Neuronal stem cell (in vitro differentiated cells): ENCODE results near the gene VPS51.
A peak's percentile ranks its signal among the peaks of the same experiment; 100 is the strongest.

ENCODE experiments used
- DNase-seq: peaks from one replicate; pipeline ENCODE4 v3.0.0-alpha.2; 2013; ENCODE audit warnings: low spot score
- H2AFZ ChIP-seq: one replicate; pipeline ENCODE4 v1.6.1; 2013; ENCODE audit warnings: mild to moderate bottlenecking, low read length, inconsistent platforms
- H2AK5ac ChIP-seq: 2 replicates; pipeline ENCODE4 v1.6.1; 2013; ENCODE audit warnings: low read depth, mild to moderate bottlenecking, inconsistent platforms, low read length, moderate library complexity, mixed read lengths
- H2BK120ac ChIP-seq: 2 replicates; pipeline ENCODE4 v1.6.1; 2013; ENCODE audit warnings: low read depth, mild to moderate bottlenecking, inconsistent platforms, low read length, moderate library complexity, mixed read lengths
- H2BK12ac ChIP-seq: one replicate; pipeline ENCODE4 v1.6.1; 2013; ENCODE audit warnings: low read length, inconsistent platforms
- H2BK15ac ChIP-seq: 2 replicates; pipeline ENCODE4 v1.6.1; 2013; ENCODE audit warnings: mild to moderate bottlenecking, low read length, inconsistent platforms, mixed read lengths
- H2BK5ac ChIP-seq: one replicate; pipeline ENCODE4 v1.6.1; 2013; ENCODE audit warnings: inconsistent platforms, mild to moderate bottlenecking, low read length, moderate library complexity
- H3K14ac ChIP-seq: one replicate; pipeline ENCODE4 v1.6.1; 2013; ENCODE audit warnings: low read length, inconsistent platforms
- H3K18ac ChIP-seq: 2 replicates; pipeline ENCODE4 v1.6.1; 2013; ENCODE audit warnings: low read length, inconsistent platforms
- H3K23ac ChIP-seq: 2 replicates; pipeline ENCODE4 v1.6.1; 2013; ENCODE audit warnings: low read depth, mild to moderate bottlenecking, mixed read lengths, low read length, inconsistent platforms; ENCODE audit not compliant: poor library complexity
- H3K27ac ChIP-seq: replicated peaks from 3 replicates; pipeline ENCODE4 v1.5.1; 2013; ENCODE audit warnings: low read length, inconsistent platforms
- H3K27me3 ChIP-seq, 3 experiments: 2 replicates each; pipeline ENCODE4 v1.6.1; 2013; ENCODE audit warnings: low read length in 3 of 3, mild to moderate bottlenecking in 2 of 3, inconsistent platforms in 1 of 3, low read depth in 1 of 3, mixed read lengths in 1 of 3, moderate library complexity in 1 of 3; ENCODE audit not compliant: control insufficient read depth in 3 of 3, insufficient read depth in 3 of 3
- H3K36me3 ChIP-seq, 2 donors: replicated peaks in 1 of 2; 2 replicates each; pipeline ENCODE4 v1.6.1; 2013; ENCODE audit warnings: low read length in 2 of 2; ENCODE audit not compliant: control insufficient read depth in 2 of 2, insufficient read depth in 2 of 2
- H3K4ac ChIP-seq: 2 replicates; pipeline ENCODE4 v1.6.1; 2013; ENCODE audit warnings: inconsistent platforms, mild to moderate bottlenecking, low read length, moderate library complexity
- H3K4me1 ChIP-seq, 2 donors: 1 replicate in 1 of 2; 2 replicates in 1 of 2; pipeline ENCODE4 v1.6.1; 2013; ENCODE audit warnings: low read length in 2 of 2, low read depth in 1 of 2; ENCODE audit not compliant: control insufficient read depth in 2 of 2, insufficient read depth in 1 of 2
- H3K4me2 ChIP-seq: one replicate; pipeline ENCODE4 v1.6.1; 2013; ENCODE audit warnings: mild to moderate bottlenecking, low read length, inconsistent platforms; ENCODE audit not compliant: insufficient read depth, poor library complexity, severe bottlenecking
- H3K4me3 ChIP-seq, 2 donors: 2 replicates each; pipeline ENCODE4 v1.5.1; 2013; ENCODE audit warnings: low read length in 2 of 2, mild to moderate bottlenecking in 2 of 2, inconsistent platforms in 1 of 2, moderate library complexity in 1 of 2
- H3K79me1 ChIP-seq: one replicate; pipeline ENCODE4 v1.6.1; 2013; ENCODE audit warnings: low read depth, mild to moderate bottlenecking, inconsistent platforms, low read length, moderate library complexity
- H3K9ac ChIP-seq: one replicate; pipeline ENCODE4 v1.6.1; 2013; ENCODE audit warnings: mild to moderate bottlenecking, low read depth, low read length, inconsistent platforms; ENCODE audit not compliant: poor library complexity
- H3K9me3 ChIP-seq, 2 donors: replicated peaks in 1 of 2; 2 replicates each; pipeline versions ENCODE3 to v1.6.1; 2013; ENCODE audit warnings: low read length in 2 of 2, mild to moderate bottlenecking in 2 of 2, inconsistent platforms in 1 of 2, low read depth in 1 of 2, mixed read lengths in 1 of 2, moderate library complexity in 1 of 2; ENCODE audit not compliant: control insufficient read depth in 2 of 2, insufficient read depth in 1 of 2
- H4K8ac ChIP-seq: one replicate; pipeline ENCODE4 v1.6.1; 2013; ENCODE audit warnings: low read depth, mild to moderate bottlenecking, inconsistent platforms, low read length, moderate library complexity
- H4K91ac ChIP-seq: one replicate; pipeline ENCODE4 v1.6.1; 2013; ENCODE audit warnings: low read length, low read depth, mild to moderate bottlenecking, inconsistent platforms; ENCODE audit not compliant: poor library complexity
- WGBS, 2 donors: extraction: QIAGEN DNeasy Blood & Tissue Kit; methylation state at CpG; one replicate each; pipeline ENCODE4 v1.1.7; 2013; ENCODE audit warnings: missing lambda C conversion rate in 2 of 2, mixed read lengths in 1 of 2; ENCODE audit not compliant: insufficient read length in 2 of 2, insufficient replicate concordance in 1 of 2; ENCODE audit errors: extremely low coverage in 2 of 2; 5-methylcytosine and 5-hydroxymethylcytosine counted together

Gene VPS51

DNA sequence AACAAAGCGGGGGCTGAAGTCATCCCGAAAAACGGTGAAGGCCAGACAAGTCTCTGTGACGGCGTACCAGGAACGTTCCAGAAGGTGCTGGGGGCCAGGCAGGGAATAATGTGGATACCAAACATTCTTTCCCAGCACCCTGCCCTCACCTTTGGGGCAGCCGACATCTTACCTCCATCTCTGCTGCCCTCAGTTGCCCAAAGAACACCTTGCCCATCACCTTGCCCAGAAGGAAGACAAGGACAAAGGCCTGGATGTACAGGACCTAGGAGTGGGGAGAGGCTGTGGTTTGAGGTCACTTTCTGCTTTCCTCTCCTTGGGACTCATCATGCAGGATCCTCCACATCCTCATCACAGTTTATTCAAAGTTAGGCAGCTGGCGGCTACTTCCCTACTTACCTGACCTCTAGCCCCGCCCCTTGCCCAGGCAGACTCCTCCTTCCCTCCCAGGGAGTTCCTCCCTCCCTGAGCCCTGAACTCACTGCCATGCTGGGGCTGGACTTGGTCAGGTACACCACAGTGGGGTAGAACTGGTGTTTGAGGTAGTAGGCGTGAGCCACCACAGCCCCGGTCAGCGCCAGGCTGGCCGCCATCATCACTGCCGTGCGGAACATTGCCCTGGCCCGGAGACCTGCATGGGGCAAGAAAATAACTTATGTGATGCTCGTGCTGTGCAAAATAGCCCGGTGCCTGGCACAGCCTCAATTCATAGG lies 37.1 kb downstream of the VPS51 start:
- peak overlapping the region; percentile 27 to 79 for H3K4me3 ChIP-seq
- H3K23ac ChIP-seq: peak overlapping the region; percentile 83
- peaks cover 9 to 13% of the 10 kb centered on the region in 2 donors for H3K4me1 ChIP-seq
- no peak overlapping the region for H2AFZ ChIP-seq
- H4K91ac ChIP-seq: no peak overlapping the region
- DNase-seq: no peak
- peak overlapping the region; percentile 95 for H3K4me2 ChIP-seq
- no peak overlapping the region for H2BK5ac ChIP-seq
- no peak overlapping the region for H4K8ac ChIP-seq
- H3K14ac ChIP-seq: no peak overlapping the region
- H3K27ac ChIP-seq: no peak overlapping the region
- H3K4ac ChIP-seq: no peak overlapping the region
- peak overlapping the region; percentile 27 for H2BK15ac ChIP-seq
- no peak overlapping the region for H2BK120ac ChIP-seq
- H3K18ac ChIP-seq: no peak overlapping the region
- H3K27me3 ChIP-seq: no peaks in the 10 kb centered on the region
- H2AK5ac ChIP-seq: no peak overlapping the region
- peaks cover 18% of the 10 kb centered on the region for H3K79me1 ChIP-seq
- no peak overlapping the region for H2BK12ac ChIP-seq
- H3K36me3 ChIP-seq: peaks cover 43 to 46% of the 10 kb centered on the region in 2 donors
- no CpG with 5 or more reads among the region's 18 CpGs for WGBS, 2 donors
- H3K9ac ChIP-seq: peak overlapping the region; percentile 89
- no peaks in the 10 kb centered on the region for H3K9me3 ChIP-seq

DNA sequence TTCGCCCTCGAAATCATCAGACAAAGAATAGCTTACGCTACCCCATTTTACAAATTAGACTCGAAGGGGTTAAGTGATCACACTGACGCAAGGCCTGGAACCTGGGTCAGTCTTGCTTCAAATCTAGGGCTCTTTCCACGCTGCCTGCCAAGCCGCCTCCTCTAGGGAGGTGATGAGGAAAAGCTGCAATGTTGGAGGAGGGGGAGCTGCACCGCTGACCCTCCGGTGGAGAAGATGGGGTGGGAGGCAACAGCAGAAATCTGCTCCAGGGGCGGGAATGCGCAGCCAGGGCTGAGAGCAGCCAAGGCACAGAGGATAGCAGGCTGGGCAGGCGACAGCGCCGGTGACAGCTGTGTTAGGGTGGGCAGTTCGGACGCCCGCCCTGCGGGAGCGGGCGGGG lies 37.7 kb downstream of the VPS51 start:
- Histone ChIP-seq H3K18ac (peak overlapping the region; percentile 21), H3K27ac (no peak overlapping the region), H3K14ac (peak overlapping the region; percentile 86), H2BK15ac (peak overlapping the region; percentile 27), H3K79me1 (peaks cover 18% of the 10 kb centered on the region), H3K9ac (peak overlapping the region; percentile 89), H3K4ac (no peak overlapping the region), H3K36me3 (peaks cover 38 to 40% of the 10 kb centered on the region in 2 donors), H2BK12ac (no peak overlapping the region), H3K9me3 (no peaks in the 10 kb centered on the region), H2AK5ac (peak overlapping the region; percentile 63), H3K4me3 (peak overlapping the region; percentile 79 to 94), H3K4me2 (peak overlapping the region; percentile 95), H2AFZ (peak overlapping the region; percentile 95), H4K91ac (no peak overlapping the region), H2BK120ac (no peak overlapping the region), H3K4me1 (peaks cover 9 to 13% of the 10 kb centered on the region in 2 donors), H3K27me3 (no peaks in the 10 kb centered on the region), H3K23ac (peak overlapping the region; percentile 58), H2BK5ac (no peak overlapping the region), H4K8ac (no peak overlapping the region)
- WGBS, 2 donors: no CpG with 5 or more reads among the region's 20 CpGs
- DNase-seq: no peak

DNA sequence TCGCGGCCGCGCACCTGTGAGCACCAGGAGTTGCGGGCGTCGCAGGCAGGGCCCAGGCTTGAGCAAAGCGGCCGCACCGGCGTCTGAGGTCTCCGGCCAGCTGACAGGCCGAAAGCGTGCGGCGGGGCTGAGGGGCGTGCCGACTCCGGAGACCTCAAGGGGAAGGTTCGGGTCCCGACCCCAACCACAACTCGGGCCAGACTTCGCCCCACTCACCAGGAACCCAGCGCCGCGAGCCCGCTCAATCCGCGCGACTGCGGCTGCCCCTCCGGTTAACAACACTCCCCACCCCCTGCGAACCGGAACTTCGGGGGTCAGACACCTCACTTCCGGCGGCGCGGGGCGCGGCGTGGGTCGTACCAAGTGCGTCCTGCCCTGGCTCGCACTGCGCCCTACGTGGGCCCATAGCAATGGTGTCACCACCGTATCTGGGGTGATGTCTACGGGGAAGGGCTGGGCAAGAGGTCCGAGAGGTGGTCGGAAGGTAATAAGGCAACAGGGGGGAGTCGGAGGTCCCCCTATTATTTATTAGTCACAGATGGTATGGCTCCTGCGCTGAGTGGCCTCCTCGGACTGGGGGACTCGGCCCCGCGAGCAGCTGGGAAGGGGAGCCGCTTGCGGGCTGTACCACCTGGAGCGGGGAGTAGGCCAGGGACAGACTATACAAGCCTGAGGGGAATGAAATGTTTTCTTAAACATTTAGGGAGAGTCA lies 38.4 kb downstream of the VPS51 start, which contains the start of gene SYVN1:
Gene SYVN1 (minus strand): TSS at position 280 of the 712 bp plus-strand sequence. CDS start 918 bp downstream, outside the sequence.
- Histone ChIP-seq H3K79me1 (peaks cover 18% of the 10 kb centered on the region), H2AFZ (peak within 1 kb of the TSS; percentile 95), H4K8ac (peak within 1 kb of the TSS; percentile 97), H3K9me3 (no peaks in the 10 kb centered on the region), H2AK5ac (peak within 1 kb of the TSS; percentile 63), H2BK12ac (no peak within 1 kb of the TSS), H3K9ac (peak within 1 kb of the TSS; percentile 89), H4K91ac (no peak within 1 kb of the TSS), H2BK5ac (peak within 1 kb of the TSS; percentile 99), H2BK15ac (peak within 1 kb of the TSS; percentile 60), H3K4me1 (peaks cover 9 to 13% of the 10 kb centered on the region in 2 donors), H3K27me3 (no peaks in the 10 kb centered on the region), H3K4ac (peak within 1 kb of the TSS; percentile 39), H3K4me2 (peak within 1 kb of the TSS; percentile 95), H3K18ac (peak within 1 kb of the TSS; percentile 98), H2BK120ac (no peak within 1 kb of the TSS), H3K27ac (peak within 1 kb of the TSS; percentile 86), H3K4me3 (peak within 1 kb of the TSS; percentile 79 to 94), H3K36me3 (peaks cover 33% of the 10 kb centered on the region in 2 donors), H3K23ac (peak within 1 kb of the TSS; percentile 83), H3K14ac (peak within 1 kb of the TSS; percentile 86)
- peak; percentile 86 for DNase-seq
- WGBS, 2 donors: no CpG with 5 or more reads among the region's 60 CpGs
